Measurements from ENCODE around the gene LRMDA. TPM values are rescaled to one million over a fixed set of nuclear protein-coding genes. Genes with fewer than 3 reads are reported as not detected.

LRMDA gene
- total and polyA plus RNA-seq, 4 donors, result 12.1 to 40.8 (median 21.6) TPM

- ATAC-seq (ENCODE audit: insufficient read depth, low FRiP score) (no peak), DNase-seq (peak in 2 of 3 donors; percentile 52 to 53)
- Histone ChIP-seq H3K4me3 (no peak overlapping the region), H3K9me3 (ENCODE audit: control insufficient read depth in 4 of 4, insufficient read depth in 3 of 4, low read length in 3 of 4) (peaks cover 0 to 3% (median 0%) of the 10 kb centered on the region in 4 donors), H3K27ac (ENCODE audit: low read depth in 1 of 2, low read length in 1 of 2) (no peak overlapping the region), H3K9ac (ENCODE audit: insufficient read depth in 1 of 2, low read length in 2 of 2) (no peak overlapping the region), H3K27me3 (ENCODE audit: control insufficient read depth in 3 of 3, insufficient read depth in 3 of 3, low read length in 2 of 3) (no peaks in the 10 kb centered on the region), H3K4me1 (ENCODE audit: control insufficient read depth in 5 of 5, insufficient read depth in 5 of 5, low read length in 5 of 5) (peaks cover 0 to 33% (median 6%) of the 10 kb centered on the region in 5 donors), H3K36me3 (ENCODE audit: control insufficient read depth in 4 of 4, insufficient read depth in 4 of 4, low read length in 4 of 4) (no peaks in the 10 kb centered on the region)
- WGBS, 2 donors, result 69 to 83% methylated on average over 3 of the region's 3 CpGs
- no peak for TF ChIP-seq CTCF (IDR thresholded peaks at IDR 0.05; ENCODE audit: control extremely low read depth, extremely low read depth)
These were observed 306.1 kb downstream of the LRMDA start for GRCh38 chr10:75737580-75737949.

DNA sequence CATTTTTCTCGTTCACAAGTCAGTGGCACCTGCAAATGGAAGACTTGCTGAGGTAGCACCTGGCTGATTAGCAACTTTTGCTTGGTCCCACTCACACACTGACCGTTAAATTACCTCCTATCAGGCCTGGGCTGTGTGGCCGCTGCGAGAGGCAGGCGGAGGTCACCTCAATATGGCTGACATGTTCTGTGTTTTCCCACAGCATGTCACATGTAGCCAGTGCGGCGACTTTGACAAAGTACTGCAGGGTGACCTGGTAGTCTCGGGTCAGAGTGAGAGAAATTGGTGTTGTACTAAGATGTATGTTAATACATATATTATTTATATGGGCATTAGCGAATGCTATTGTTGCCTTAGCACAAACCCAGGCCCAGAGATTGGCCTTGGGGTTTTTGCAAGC, 307.5 kb downstream of the LRMDA start:
- peaks cover 0 to 3% (median 0%) of the 10 kb centered on the region in 4 donors for H3K9me3 ChIP-seq (ENCODE audit: control insufficient read depth in 4 of 4, insufficient read depth in 3 of 4, low read length in 3 of 4)

GRCh38 chr10:75739414-75740143, 308.2 kb downstream of the LRMDA start:
- Histone ChIP-seq H3K27ac (ENCODE audit: low read depth in 1 of 2, low read length in 1 of 2) (no peak overlapping the region), H3K9ac (ENCODE audit: insufficient read depth in 1 of 2, low read length in 2 of 2) (no peak overlapping the region), H3K4me1 (ENCODE audit: control insufficient read depth in 5 of 5, insufficient read depth in 5 of 5, low read length in 5 of 5) (peaks cover 0 to 50% (median 18%) of the 10 kb centered on the region in 5 donors), H3K9me3 (ENCODE audit: control insufficient read depth in 4 of 4, insufficient read depth in 3 of 4, low read length in 3 of 4) (peaks cover 0 to 3% (median 0%) of the 10 kb centered on the region in 4 donors), H3K27me3 (ENCODE audit: control insufficient read depth in 3 of 3, insufficient read depth in 3 of 3, low read length in 2 of 3) (no peaks in the 10 kb centered on the region), H3K4me3 (no peak overlapping the region), H3K36me3 (ENCODE audit: control insufficient read depth in 4 of 4, insufficient read depth in 4 of 4, low read length in 4 of 4) (no peaks in the 10 kb centered on the region)
- no peak for DNase-seq
- TF ChIP-seq CTCF (IDR thresholded peaks at IDR 0.05; ENCODE audit: control extremely low read depth, extremely low read depth), result no peak
- 82 to 86% methylated on average over 8 of the region's 8 CpGs for whole genome bisulfite sequencing, 2 donors
- no peak for ATAC-seq (ENCODE audit: insufficient read depth, low FRiP score)

More for the DNA sequence above, 307.5 kb downstream of the LRMDA start:
- WGBS, 2 donors, result 95 to 97% methylated on average over 9 of the region's 9 CpGs
- Histone ChIP-seq H3K9ac (ENCODE audit: insufficient read depth in 1 of 2, low read length in 2 of 2) (no peak overlapping the region), H3K36me3 (ENCODE audit: control insufficient read depth in 4 of 4, insufficient read depth in 4 of 4, low read length in 4 of 4) (no peaks in the 10 kb centered on the region), H3K4me1 (ENCODE audit: control insufficient read depth in 5 of 5, insufficient read depth in 5 of 5, low read length in 5 of 5) (peaks cover 0 to 46% (median 16%) of the 10 kb centered on the region in 5 donors), H3K27me3 (ENCODE audit: control insufficient read depth in 3 of 3, insufficient read depth in 3 of 3, low read length in 2 of 3) (no peaks in the 10 kb centered on the region), H3K4me3 (no peak overlapping the region), H3K27ac (ENCODE audit: low read depth in 1 of 2, low read length in 1 of 2) (no peak overlapping the region)
- ATAC-seq (ENCODE audit: insufficient read depth, low FRiP score) (no peak), DNase-seq (no peak)
- no peak for TF ChIP-seq CTCF (IDR thresholded peaks at IDR 0.05; ENCODE audit: control extremely low read depth, extremely low read depth)

Measured in lung (tissue), 12 donors.